Thyroid gland (tissue), 4 donors: ENCODE results near the gene FAM168A. TPM values are rescaled to one million over a fixed set of nuclear protein-coding genes. Genes with fewer than 3 reads are reported as not detected.
A peak's percentile ranks its signal among the peaks of the same experiment; 100 is the strongest.

Experiments used
- DNase-seq, 2 donors: peaks; one replicate each; pipeline ENCODE4 v3.0.0-alpha.2; 2019
- H3K27ac ChIP-seq, 3 donors: fragments of 200-600 bp; sonication (generic); 1 replicate in 2 of 3; 2 replicates in 1 of 3; pipeline ENCODE4 v1.5.1; 2016 to 2019; ENCODE audit warnings: mild to moderate bottlenecking in 1 of 3, moderate library complexity in 1 of 3
- H3K27me3 ChIP-seq: fragments of 200-600 bp; sonication (generic); one replicate; pipeline ENCODE4 v1.5.1; 2019
- H3K36me3 ChIP-seq, 2 donors: fragments of 200-600 bp; sonication (generic); one replicate each; pipeline ENCODE4 v1.5.1; 2016 to 2019
- H3K4me1 ChIP-seq, 2 donors: fragments of 200-600 bp; sonication (generic); one replicate each; pipeline ENCODE4 v1.5.1; 2017 to 2019
- H3K4me3 ChIP-seq, 3 donors: fragments of 200-600 bp; sonication (generic); replicated peaks in 1 of 3; 1 replicate in 2 of 3; 2 replicates in 1 of 3; pipeline ENCODE4 v1.5.1; 2016; ENCODE audit warnings: mild to moderate bottlenecking in 1 of 3
- H3K9me3 ChIP-seq: fragments of 200-600 bp; sonication (generic); one replicate; pipeline ENCODE4 v1.5.1; 2017
- POLR2A ChIP-seq, 2 donors: fragments of 450-650 bp; IDR thresholded peaks; one replicate each; pipeline ENCODE4 v1.6.1; 2017; ENCODE audit warnings: antibody characterized with exemption in 2 of 2, mild to moderate bottlenecking in 2 of 2, moderate library complexity in 1 of 2
- WGBS, 2 donors: methylation state at CpG; one replicate each; pipeline ENCODE4 v1.1.5; 2017; 5-methylcytosine and 5-hydroxymethylcytosine counted together
- intact Hi-C: fragments of 100-400 bp; cut with DNase I; formaldehyde crosslinking; loops from one replicate; pipeline ENCODE4 v1.15.1; 2023
- total RNA-seq, 4 donors: library from RNA; depleted of rRNA; stranded (reverse); fragments of >200 nt; gene quantifications; one replicate each; pipeline ENCODE4 v1.2.3, GENCODE V29; 2016
- TF ChIP-seq, protein P1 (sequence below), 6 experiments: fragments of 200-600 bp in 3 of 6; fragments of 450-650 bp in 3 of 6; sonication (generic) in 3 of 6; IDR thresholded peaks; one replicate each; pipeline ENCODE4 v1.5.1; 2016 to 2019; ENCODE audit warnings: antibody characterized with exemption in 6 of 6, mild to moderate bottlenecking in 2 of 6, inconsistent platforms in 1 of 6, moderate library complexity in 1 of 6

FAM168A gene
- total RNA-seq, 4 donors from 2014 or later: 32.7 to 51.0 (median 40.2) TPM

- 81 to 84% methylated on average over 44 to 55 of the region's 70 CpGs for WGBS, 2 donors
- no peak overlapping the region for H3K27ac ChIP-seq
- no peak for DNase-seq
These were observed 235.7 kb downstream of the FAM168A start for GRCh38 chr11:73361953-73362776.

GRCh38 chr11:73360743-73361369 lies 237.1 kb downstream of the FAM168A start:
- no peak overlapping the region for H3K27ac ChIP-seq

More at GRCh38 chr11:73361953-73362776, 235.7 kb downstream of the FAM168A start:
- TF ChIP-seq, protein P1, sequence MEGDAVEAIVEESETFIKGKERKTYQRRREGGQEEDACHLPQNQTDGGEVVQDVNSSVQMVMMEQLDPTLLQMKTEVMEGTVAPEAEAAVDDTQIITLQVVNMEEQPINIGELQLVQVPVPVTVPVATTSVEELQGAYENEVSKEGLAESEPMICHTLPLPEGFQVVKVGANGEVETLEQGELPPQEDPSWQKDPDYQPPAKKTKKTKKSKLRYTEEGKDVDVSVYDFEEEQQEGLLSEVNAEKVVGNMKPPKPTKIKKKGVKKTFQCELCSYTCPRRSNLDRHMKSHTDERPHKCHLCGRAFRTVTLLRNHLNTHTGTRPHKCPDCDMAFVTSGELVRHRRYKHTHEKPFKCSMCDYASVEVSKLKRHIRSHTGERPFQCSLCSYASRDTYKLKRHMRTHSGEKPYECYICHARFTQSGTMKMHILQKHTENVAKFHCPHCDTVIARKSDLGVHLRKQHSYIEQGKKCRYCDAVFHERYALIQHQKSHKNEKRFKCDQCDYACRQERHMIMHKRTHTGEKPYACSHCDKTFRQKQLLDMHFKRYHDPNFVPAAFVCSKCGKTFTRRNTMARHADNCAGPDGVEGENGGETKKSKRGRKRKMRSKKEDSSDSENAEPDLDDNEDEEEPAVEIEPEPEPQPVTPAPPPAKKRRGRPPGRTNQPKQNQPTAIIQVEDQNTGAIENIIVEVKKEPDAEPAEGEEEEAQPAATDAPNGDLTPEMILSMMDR (IDR thresholded peaks at IDR 0.05): no peak
- TF ChIP-seq POLR2A (IDR thresholded peaks at IDR 0.05): no peak
- intact Hi-C loops: no loop called here
- Histone ChIP-seq H3K36me3 (peaks cover 57 to 68% of the 10 kb centered on the region in 2 donors), H3K27me3 (no peaks in the 10 kb centered on the region), H3K9me3 (no peaks in the 10 kb centered on the region), H3K4me1 (peaks cover 0 to 3% of the 10 kb centered on the region in 2 donors), H3K4me3 (no peak overlapping the region)

DNA sequence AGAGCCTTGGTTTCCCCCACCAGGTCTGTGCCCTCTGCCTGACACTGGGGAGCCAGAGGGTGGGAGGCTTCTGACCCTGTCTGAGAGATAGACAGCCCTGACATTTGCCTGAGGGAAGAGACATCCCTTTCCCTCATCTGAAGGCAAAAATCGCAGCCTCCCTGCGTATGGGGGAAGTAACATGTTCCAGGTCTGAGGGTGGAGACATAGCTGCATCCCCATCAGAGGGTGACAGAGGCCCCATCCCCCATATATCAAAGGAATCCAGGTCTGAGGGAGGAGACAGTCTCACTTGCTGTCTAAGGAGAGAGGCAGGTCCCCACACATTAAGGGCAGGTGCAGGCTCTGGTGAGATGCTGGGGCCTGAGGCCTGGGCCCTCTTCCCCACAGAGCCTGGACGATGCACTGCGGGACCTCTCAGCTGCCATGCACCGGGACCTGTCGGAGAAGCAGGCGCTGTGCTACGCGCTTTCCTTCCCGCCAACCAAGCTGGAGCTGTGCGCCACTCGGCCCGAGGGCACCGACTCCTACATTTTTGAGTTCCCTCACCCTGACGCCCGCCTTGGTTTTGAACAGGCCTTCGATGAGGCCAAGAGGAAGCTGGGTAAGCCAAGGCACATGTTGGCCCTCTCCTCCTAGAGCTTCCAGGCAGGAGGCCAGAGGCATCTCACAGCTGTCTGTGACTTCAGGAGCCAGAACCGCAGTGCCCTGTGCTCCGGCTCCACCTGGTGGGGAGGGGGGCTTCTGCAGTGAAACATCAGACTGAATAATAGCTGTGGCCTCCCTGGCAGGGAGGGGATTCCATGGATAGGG lies 237.8 kb downstream of the FAM168A start:
- Histone ChIP-seq H3K27me3 (no peaks in the 10 kb centered on the region), H3K9me3 (no peaks in the 10 kb centered on the region), H3K4me1 (peaks cover 0 to 3% of the 10 kb centered on the region in 2 donors), H3K4me3 (no peak overlapping the region), H3K27ac (peak overlapping the region in 2 of 3 donors; percentile 11 to 24), H3K36me3 (peaks cover 56 to 69% of the 10 kb centered on the region in 2 donors)
- WGBS, 2 donors: 83 to 92% methylated on average over 11 to 19 of the region's 19 CpGs
- no peak for DNase-seq
- intact Hi-C loops: no loop called here
- TF ChIP-seq, protein P1 (IDR thresholded peaks at IDR 0.05): no peak
- TF ChIP-seq POLR2A (IDR thresholded peaks at IDR 0.05): no peak

More at GRCh38 chr11:73360743-73361369, 237.1 kb downstream of the FAM168A start:
- Histone ChIP-seq H3K9me3 (no peaks in the 10 kb centered on the region), H3K36me3 (peaks cover 63 to 71% of the 10 kb centered on the region in 2 donors), H3K4me1 (peaks cover 0 to 3% of the 10 kb centered on the region in 2 donors), H3K4me3 (no peak overlapping the region), H3K27me3 (no peaks in the 10 kb centered on the region)
- intact Hi-C loops: no loop called here
- 92 to 94% methylated on average over 8 of the region's 8 CpGs for WGBS, 2 donors
- TF ChIP-seq POLR2A (IDR thresholded peaks at IDR 0.05): no peak
- TF ChIP-seq, protein P1 (IDR thresholded peaks at IDR 0.05): no peak
- no peak for DNase-seq

DNA sequence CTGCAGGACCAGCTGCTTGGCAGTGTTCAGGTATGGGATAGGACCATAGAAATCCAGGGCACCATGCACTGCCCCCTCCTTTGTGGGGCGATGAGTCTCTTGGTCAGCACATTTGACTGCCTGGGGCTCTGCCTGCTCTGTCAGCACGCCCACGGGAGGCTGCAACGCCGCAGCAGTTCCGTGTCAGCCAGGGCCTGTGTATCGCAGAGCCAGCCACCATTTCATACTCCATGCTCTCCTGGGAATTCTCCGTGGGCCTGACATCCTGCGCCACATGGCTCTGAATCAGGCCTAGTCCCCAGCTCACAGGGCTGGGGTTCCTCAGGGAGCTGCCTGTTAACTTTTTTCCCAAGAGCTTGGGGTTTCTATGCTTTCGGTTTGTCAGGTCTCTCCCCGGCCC lies 238.6 kb downstream of the FAM168A start:
- Histone ChIP-seq H3K27ac (peak overlapping the region in 2 of 3 donors; percentile 11 to 24), H3K27me3 (no peaks in the 10 kb centered on the region), H3K4me3 (no peak overlapping the region), H3K4me1 (peaks cover 0 to 3% of the 10 kb centered on the region in 2 donors), H3K9me3 (no peaks in the 10 kb centered on the region), H3K36me3 (peaks cover 54 to 64% of the 10 kb centered on the region in 2 donors)
- WGBS, 2 donors: 89 to 94% methylated on average over 4 to 8 of the region's 11 CpGs
- TF ChIP-seq, protein P1 (IDR thresholded peaks at IDR 0.05): no peak
- no peak for TF ChIP-seq POLR2A (IDR thresholded peaks at IDR 0.05)
- DNase-seq: peak in 1 of 2 donors; percentile 19
- intact Hi-C loops: no loop called here
